Epithelial cell of proximal tubule (primary cell): ENCODE data around the gene KRT15. TPM values are rescaled to one million over a fixed set of nuclear protein-coding genes. Genes with fewer than 3 reads are reported as not detected.

Experiments
- DNase-seq: peaks from one replicate; pipeline ENCODE4 v3.0.0-alpha.2; 2011; ENCODE audit warnings: low read depth
- H3K4me3 ChIP-seq: 2 replicates; pipeline ENCODE4 v1.5.1; 2011; ENCODE audit warnings: low read depth, mild to moderate bottlenecking, low read length
- CTCF ChIP-seq: conservative IDR thresholded peaks from 2 replicates; pipeline ENCODE4 v1.5.1; 2012; ENCODE audit warnings: low read depth, mild to moderate bottlenecking, low read length
- total RNA-seq: library from RNA; depleted of rRNA; stranded (reverse); fragments of >200 nt; gene quantifications from 2 replicates; pipeline ENCODE4 v1.2.3, GENCODE V29; 2015

The KRT15 gene
- total RNA-seq, 1 donor from 2014 or later, result 4.6 TPM

DNA sequence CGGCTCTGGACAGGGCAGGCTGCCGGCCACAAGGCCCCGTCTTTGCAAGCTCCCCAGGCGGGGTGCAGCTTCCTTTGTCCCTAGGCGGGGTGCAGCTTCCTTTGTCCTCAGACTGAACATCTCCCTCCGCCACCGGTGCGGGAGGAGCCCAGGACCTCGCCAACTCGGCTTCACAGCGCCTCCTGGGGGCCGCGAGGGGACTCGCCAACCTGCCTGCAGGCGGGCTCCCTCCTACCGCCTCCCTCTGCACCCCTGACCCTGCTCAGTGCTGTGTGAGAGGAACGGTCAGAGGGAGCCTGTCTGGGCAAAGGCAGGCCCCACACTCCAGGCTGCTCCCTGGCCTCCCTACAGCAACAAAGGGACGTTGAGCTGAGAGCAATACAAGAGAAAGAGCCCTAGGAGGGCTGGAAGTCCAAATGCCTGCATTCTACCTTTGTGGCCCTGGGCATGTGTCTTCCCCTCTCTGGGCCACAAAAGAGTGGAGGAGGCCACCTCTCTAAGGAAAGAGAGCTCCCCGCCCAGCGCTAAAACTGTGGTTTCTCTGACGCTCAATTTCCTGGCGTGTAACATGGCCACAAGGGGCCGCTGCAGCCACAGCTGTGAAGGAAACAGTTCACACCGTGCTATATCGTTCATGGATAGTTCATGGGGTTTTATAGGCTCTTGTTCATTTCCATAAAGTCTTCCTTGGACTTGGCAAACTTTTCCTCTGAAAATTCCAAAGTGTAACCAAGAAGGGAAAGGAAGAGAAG lies 30.3 kb upstream of the KRT15 start:
- peak overlapping the region; percentile 10 for H3K4me3 ChIP-seq
- DNase-seq, result no peak
- TF ChIP-seq CTCF, result peak; percentile 92

DNA sequence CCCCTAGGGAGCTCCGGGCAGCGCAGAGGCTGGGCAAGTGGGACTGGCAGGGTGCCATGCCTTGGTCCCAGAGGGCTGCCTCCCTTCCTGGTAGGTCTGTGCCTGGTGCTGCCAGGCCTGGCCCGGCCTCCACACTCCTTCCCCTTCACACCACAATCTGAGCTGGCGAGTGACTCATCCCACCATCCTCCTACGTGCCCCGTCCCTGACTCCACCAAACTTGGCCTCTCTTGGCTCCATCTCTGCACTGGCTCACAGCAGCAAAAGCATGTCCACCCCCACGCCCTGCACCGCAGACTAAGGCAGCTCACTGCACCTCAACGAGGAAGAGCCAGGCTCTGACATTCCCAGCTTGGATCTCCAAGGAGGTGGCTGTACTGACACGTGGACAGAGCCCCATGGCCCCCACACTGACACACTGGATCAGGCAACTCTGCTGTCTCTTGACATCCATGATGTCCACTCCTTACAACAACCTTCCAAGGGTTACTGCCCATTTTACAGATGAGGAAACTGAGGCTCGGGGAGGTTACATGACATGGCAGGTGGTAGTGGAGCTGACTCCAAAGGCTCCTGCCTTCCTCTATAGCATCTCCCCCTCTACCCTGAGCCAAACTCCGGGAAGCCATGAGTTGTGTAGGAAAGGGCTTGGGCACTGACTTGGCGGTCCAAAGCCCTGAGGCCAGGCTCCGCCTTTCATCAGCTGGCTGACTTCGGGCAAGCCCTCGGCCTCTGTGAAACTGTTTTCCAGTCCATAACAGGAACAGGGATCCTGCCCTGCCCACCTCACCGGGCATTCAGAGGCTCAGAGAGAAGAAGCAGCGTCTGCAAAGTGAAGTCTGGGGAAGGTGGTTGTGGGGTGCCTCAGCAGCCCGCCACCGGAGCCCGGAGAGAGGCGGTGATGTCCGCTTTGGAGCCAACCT lies 29.5 kb upstream of the KRT15 start:
- TF ChIP-seq CTCF, result no peak
- DNase-seq, result peak; percentile 91
- peak overlapping the region; percentile 3 for H3K4me3 ChIP-seq

DNA sequence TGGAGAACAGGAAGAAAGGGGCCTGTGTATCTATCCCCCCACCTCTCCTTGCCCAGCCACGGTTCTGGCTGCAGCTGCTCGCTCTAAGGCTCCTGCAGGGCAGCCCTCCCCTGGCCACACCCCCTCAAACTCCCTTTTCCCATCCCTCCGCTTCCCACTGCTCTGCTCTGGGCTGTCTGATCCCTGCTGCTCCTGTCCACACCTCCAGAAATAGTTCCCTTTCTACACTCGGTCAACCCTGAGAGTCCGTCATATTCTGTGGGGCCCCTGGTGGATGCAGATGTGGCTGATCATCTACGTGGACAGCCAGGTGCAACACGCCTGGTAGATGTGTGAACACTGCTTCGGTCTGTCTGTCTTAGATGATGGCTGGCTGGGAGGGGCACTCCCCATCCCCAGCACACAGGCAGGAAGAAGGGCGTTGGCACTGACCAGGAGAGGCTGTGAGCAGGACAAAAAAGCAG lies 28.7 kb upstream of the KRT15 start:
- H3K4me3 ChIP-seq, result no peak overlapping the region
- DNase-seq, result no peak
- no peak for TF ChIP-seq CTCF

DNA sequence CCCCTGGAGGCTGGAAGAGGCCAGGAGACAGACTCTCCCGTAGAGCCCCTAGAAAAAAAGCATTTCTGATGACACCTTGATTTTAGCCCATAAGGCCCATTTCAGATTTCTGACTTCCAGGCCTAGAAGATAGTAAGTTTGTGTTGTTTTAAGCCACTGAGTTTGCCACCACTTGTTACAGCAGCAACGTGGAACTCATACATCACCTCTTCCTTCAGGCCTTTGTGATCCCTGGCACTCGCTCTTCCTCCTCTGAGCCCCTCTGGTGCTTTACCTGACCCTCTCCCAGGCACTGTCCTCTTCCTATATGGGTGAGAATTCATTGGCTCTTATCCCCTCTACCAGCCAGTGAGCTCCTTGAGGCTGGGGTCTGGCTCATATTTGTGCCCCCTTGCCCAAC lies 28.1 kb upstream of the KRT15 start:
- no peak overlapping the region for H3K4me3 ChIP-seq
- no peak for DNase-seq
- TF ChIP-seq CTCF, result no peak

GRCh38 chr17:41545829-41546410 lies 27.2 kb upstream of the KRT15 start:
- no peak for DNase-seq
- no peak for TF ChIP-seq CTCF
- H3K4me3 ChIP-seq, result no peak overlapping the region

GRCh38 chr17:41544935-41545334 lies 26.2 kb upstream of the KRT15 start:
- no peak for DNase-seq
- H3K4me3 ChIP-seq, result no peak overlapping the region
- no peak for TF ChIP-seq CTCF
